ENCODE results near the gene CH25H. TPM values are rescaled to one million over a fixed set of nuclear protein-coding genes. Genes with fewer than 3 reads are reported as not detected.

Gene CH25H
- total RNA-seq, 3 donors from 2014 or later: 0.16 to 6.0 (median 2.0) TPM

DNA sequence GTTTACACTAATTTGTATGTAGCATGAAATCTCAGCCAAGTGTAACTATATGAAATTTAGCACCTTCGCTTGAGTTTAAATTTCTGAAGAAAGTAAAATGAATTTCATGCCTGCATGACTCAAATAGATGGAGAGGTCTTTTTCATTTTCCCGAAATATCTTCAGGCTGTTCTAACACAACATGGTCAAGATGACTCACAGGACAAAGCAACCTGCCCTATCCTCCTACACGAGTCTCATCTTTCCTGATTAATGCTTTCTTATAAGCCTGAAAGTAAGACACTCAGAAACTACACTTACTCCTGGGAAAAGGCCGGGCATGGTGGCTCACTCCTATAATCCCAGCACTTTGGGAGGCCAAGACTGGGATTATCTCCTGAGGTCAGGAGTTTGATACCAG lies 41.2 kb downstream of the CH25H start:
- no peak for DNase-seq (ENCODE audit: low spot score in 2 of 2)
- H3K27ac ChIP-seq: no peak overlapping the region
- no peak overlapping the region for H3K4me3 ChIP-seq
- no peaks in the 10 kb centered on the region for H3K36me3 ChIP-seq
- intact Hi-C loops (cut with DNase I; ENCODE audit: low total_unique reads): no loop called here
- TF ChIP-seq CTCF (IDR thresholded peaks at IDR 0.05): no peak
- TF ChIP-seq POLR2AphosphoS5 (IDR thresholded peaks at IDR 0.05): no peak
- TF ChIP-seq POLR2A (IDR thresholded peaks at IDR 0.05): no peak
- H3K9me3 ChIP-seq: no peaks in the 10 kb centered on the region
- H3K27me3 ChIP-seq: no peaks in the 10 kb centered on the region
- no peaks in the 10 kb centered on the region for H3K4me1 ChIP-seq

- no peaks in the 10 kb centered on the region for H3K9me3 ChIP-seq
- no peaks in the 10 kb centered on the region for H3K4me1 ChIP-seq
- H3K36me3 ChIP-seq: no peaks in the 10 kb centered on the region
- TF ChIP-seq POLR2AphosphoS5 (IDR thresholded peaks at IDR 0.05) (no peak), POLR2A (IDR thresholded peaks at IDR 0.05) (no peak), CTCF (IDR thresholded peaks at IDR 0.05) (no peak)
- no peak overlapping the region for H3K4me3 ChIP-seq
- no peak for DNase-seq (ENCODE audit: low spot score in 2 of 2)
- intact Hi-C loops (cut with DNase I; ENCODE audit: low total_unique reads): no loop called here
- H3K27ac ChIP-seq: no peak overlapping the region
- no peaks in the 10 kb centered on the region for H3K27me3 ChIP-seq
Observed at GRCh38 chr10:89164920-89165319, 42.2 kb downstream of the CH25H start.

DNA sequence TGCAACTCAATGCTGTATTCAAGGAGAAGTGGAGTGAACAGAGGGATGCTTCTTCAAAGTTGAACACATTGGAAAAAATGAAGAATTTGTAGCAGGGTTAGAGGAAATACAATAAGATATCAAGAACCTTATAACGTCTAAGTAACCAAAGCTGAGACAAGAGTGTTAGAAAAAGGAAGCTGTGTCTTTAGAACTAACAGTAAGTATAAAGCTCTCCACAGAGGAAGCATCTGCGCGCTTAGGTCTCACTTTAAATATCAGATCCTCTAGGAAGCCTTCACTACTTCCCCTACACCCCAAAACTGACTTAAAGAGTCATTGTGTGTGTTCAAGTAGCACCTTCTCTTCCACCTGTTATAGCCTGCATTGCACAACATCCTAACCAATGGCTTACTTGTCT lies 43.0 kb downstream of the CH25H start:
- no peaks in the 10 kb centered on the region for H3K27me3 ChIP-seq
- no peak overlapping the region for H3K27ac ChIP-seq
- intact Hi-C loops (cut with DNase I; ENCODE audit: low total_unique reads): no loop called here
- H3K9me3 ChIP-seq: no peaks in the 10 kb centered on the region
- no peak for TF ChIP-seq POLR2AphosphoS5 (IDR thresholded peaks at IDR 0.05)
- TF ChIP-seq CTCF (IDR thresholded peaks at IDR 0.05): no peak
- TF ChIP-seq POLR2A (IDR thresholded peaks at IDR 0.05): no peak
- no peaks in the 10 kb centered on the region for H3K36me3 ChIP-seq
- H3K4me1 ChIP-seq: no peaks in the 10 kb centered on the region
- no peak for DNase-seq (ENCODE audit: low spot score in 2 of 2)
- H3K4me3 ChIP-seq: no peak overlapping the region

GRCh38 chr10:89163265-89163995 lies 43.7 kb downstream of the CH25H start:
- TF ChIP-seq CTCF (IDR thresholded peaks at IDR 0.05) (no peak), POLR2AphosphoS5 (IDR thresholded peaks at IDR 0.05) (peak in 2 of 3 donors; percentile 48 to 71)
- Histone ChIP-seq H3K4me1 (no peaks in the 10 kb centered on the region), H3K9me3 (no peaks in the 10 kb centered on the region), H3K4me3 (peak overlapping the region in 2 of 3 donors; percentile 15 to 19), H3K36me3 (no peaks in the 10 kb centered on the region), H3K27ac (no peak overlapping the region), H3K27me3 (no peaks in the 10 kb centered on the region)
- DNase-seq (ENCODE audit: low spot score in 2 of 2): peak in 1 of 2 donors; percentile 22
- intact Hi-C loops (cut with DNase I; ENCODE audit: low total_unique reads): no loop called here

- no peaks in the 10 kb centered on the region for H3K27me3 ChIP-seq
- intact Hi-C loops (cut with DNase I; ENCODE audit: low total_unique reads): no loop called here
- H3K36me3 ChIP-seq: no peaks in the 10 kb centered on the region
- no peaks in the 10 kb centered on the region for H3K9me3 ChIP-seq
- no peak overlapping the region for H3K27ac ChIP-seq
- no peak overlapping the region for H3K4me3 ChIP-seq
- no peaks in the 10 kb centered on the region for H3K4me1 ChIP-seq
- TF ChIP-seq POLR2A (IDR thresholded peaks at IDR 0.05) (no peak), CTCF (IDR thresholded peaks at IDR 0.05) (no peak), POLR2AphosphoS5 (IDR thresholded peaks at IDR 0.05) (no peak)
- no peak for DNase-seq (ENCODE audit: low spot score in 2 of 2)
Observed at GRCh38 chr10:89162596-89162995, 44.5 kb downstream of the CH25H start.
